T-helper 2 cell treated with Interferon-gamma antibody and Interleukin-4, amounts not matched to agents 5 μg/mL and 100 μg/mL, for 36 hours (primary cell): ENCODE data around the gene STARD3.
"Not testable (repeated sequence)": the region's sequence is repeated elsewhere in the genome, so short reads cannot be mapped to it uniquely, and the experiment has no call there.

Experiments used
- DNase-seq: peaks from one replicate; pipeline ENCODE4 v3.0.0; 2021; ENCODE audit warnings: low spot score
- H3K27ac Mint-ChIP-seq: one replicate; pipeline ENCODE4 v1.8.0; 2021; ENCODE audit warnings: mild to moderate bottlenecking, mixed read lengths
- H3K27me3 Mint-ChIP-seq: one replicate; pipeline ENCODE4 v1.8.0; 2021; ENCODE audit warnings: low read depth, mixed read lengths
- H3K36me3 Mint-ChIP-seq: one replicate; pipeline ENCODE4 v1.8.0; 2021; ENCODE audit warnings: low read depth, mixed read lengths
- H3K4me1 Mint-ChIP-seq: one replicate; pipeline ENCODE4 v1.8.0; 2021; ENCODE audit warnings: low read depth, mixed read lengths
- H3K4me3 Mint-ChIP-seq: one replicate; pipeline ENCODE4 v1.8.0; 2022; ENCODE audit warnings: mild to moderate bottlenecking, moderate library complexity, mixed read lengths
- H3K9me3 Mint-ChIP-seq: one replicate; pipeline ENCODE4 v1.8.0; 2021; ENCODE audit warnings: mixed read lengths

The STARD3 gene

GRCh38 chr17:39709998-39710964 is 73.3 kb downstream of the STARD3 start:
- Mint-ChIP-seq H3K9me3 (no peaks in the 10 kb centered on the region), H3K4me1 (peaks cover 7% of the 10 kb centered on the region), H3K27ac (no peak overlapping the region), H3K4me3 (no peak overlapping the region), H3K36me3 (no peaks in the 10 kb centered on the region), H3K27me3 (no peaks in the 10 kb centered on the region)
- no peak for DNase-seq

GRCh38 chr17:39711071-39711470 is 74.1 kb downstream of the STARD3 start:
- not testable (repeated sequence) for H3K27me3 Mint-ChIP-seq, H3K4me3 Mint-ChIP-seq, H3K27ac Mint-ChIP-seq, H3K9me3 Mint-ChIP-seq, H3K36me3 Mint-ChIP-seq, H3K4me1 Mint-ChIP-seq, DNase-seq

- H3K27me3 Mint-ChIP-seq: no peaks in the 10 kb centered on the region
- peaks cover 5% of the 10 kb centered on the region for H3K4me1 Mint-ChIP-seq
- no peak overlapping the region for H3K27ac Mint-ChIP-seq
- no peaks in the 10 kb centered on the region for H3K9me3 Mint-ChIP-seq
- H3K36me3 Mint-ChIP-seq: no peaks in the 10 kb centered on the region
- no peak for DNase-seq
- H3K4me3 Mint-ChIP-seq: no peak overlapping the region
Observed at GRCh38 chr17:39711851-39712250, 74.9 kb downstream of the STARD3 start.
